Natural killer cell (primary cell): Measurements from ENCODE around the gene ZNF185. TPM values are rescaled to one million over a fixed set of nuclear protein-coding genes. Genes with fewer than 3 reads are reported as not detected.
A peak's percentile ranks its signal among the peaks of the same experiment; 100 is the strongest.

Source experiments
- ATAC-seq, 3 donors: fragments of 150-1000 bp in 2 of 3; fragments of 200-7000 bp in 1 of 3; cut with Tn5 transposase; 1 replicate in 1 of 3; 2 replicates in 2 of 3; pipeline ENCODE4 v1.10.0; 2021; ENCODE audit warnings: mild to moderate bottlenecking in 2 of 3, moderate library complexity in 2 of 3
- DNase-seq, 2 donors: peaks; one replicate each; pipeline versions ENCODE4 v3.0.0 to v3.0.0-alpha.2; 2013 to 2021; ENCODE audit warnings: mixed read lengths in 1 of 2
- H3K27ac ChIP-seq: one replicate; pipeline ENCODE4 v1.5.1; 2013; ENCODE audit warnings: mild to moderate bottlenecking, low read length
- H3K27me3 ChIP-seq: one replicate; pipeline ENCODE4 v1.6.1; 2013; ENCODE audit warnings: low read length; ENCODE audit not compliant: control insufficient read depth, insufficient read depth
- H3K36me3 ChIP-seq: one replicate; pipeline ENCODE4 v1.6.1; 2013; ENCODE audit warnings: low read length; ENCODE audit not compliant: control insufficient read depth, insufficient read depth
- H3K4me1 ChIP-seq: one replicate; pipeline ENCODE4 v1.6.1; 2013; ENCODE audit warnings: low read length; ENCODE audit not compliant: control insufficient read depth, insufficient read depth
- H3K4me3 ChIP-seq: one replicate; pipeline ENCODE4 v1.5.1; 2013; ENCODE audit warnings: low read length
- H3K9me3 ChIP-seq: one replicate; pipeline ENCODE4 v1.6.1; 2013; ENCODE audit warnings: low read length; ENCODE audit not compliant: control insufficient read depth, insufficient read depth
- H3K27ac Mint-ChIP-seq, 2 donors: one replicate each; pipeline ENCODE4 v1.8.0; 2022; ENCODE audit warnings: mild to moderate bottlenecking in 2 of 2, mixed read lengths in 2 of 2, moderate library complexity in 1 of 2
- H3K27me3 Mint-ChIP-seq, 2 donors: one replicate each; pipeline ENCODE4 v1.8.0; 2022; ENCODE audit warnings: low read depth in 2 of 2, mixed read lengths in 2 of 2
- H3K36me3 Mint-ChIP-seq: one replicate; pipeline ENCODE4 v1.8.0; 2022; ENCODE audit warnings: mixed read lengths
- H3K4me1 Mint-ChIP-seq, 2 donors: one replicate each; pipeline ENCODE4 v1.8.0; 2022; ENCODE audit warnings: mixed read lengths in 2 of 2
- H3K4me3 Mint-ChIP-seq: one replicate; pipeline ENCODE4 v1.8.0; 2022; ENCODE audit warnings: mild to moderate bottlenecking, moderate library complexity, mixed read lengths
- H3K9me3 Mint-ChIP-seq, 2 donors: one replicate each; pipeline ENCODE4 v1.8.0; 2022; ENCODE audit warnings: mixed read lengths in 2 of 2
- WGBS: methylation state at CpG from one replicate; pipeline ENCODE4 v1.1.7; 2013; ENCODE audit warnings: missing lambda C conversion rate; ENCODE audit not compliant: insufficient coverage; 5-methylcytosine and 5-hydroxymethylcytosine counted together
- intact Hi-C: fragments of 100-400 bp; cut with micrococcal nuclease; formaldehyde crosslinking; loops from one replicate; pipeline ENCODE4 v1.14.2; 2022
- total RNA-seq, 4 donors: library from RNA; stranded (reverse); fragments of 120-200 nt in 1 of 4; gene quantifications; one replicate each; pipeline versions ENCODE4 v1.2.3 to v1.2.4, GENCODE V29; 2013 to 2022
- TF ChIP-seq, protein P1 (sequence below): fragments of 200-600 bp; IDR thresholded peaks from one replicate; pipeline ENCODE4 v1.8.0; 2022; ENCODE audit warnings: antibody characterized with exemption

Gene ZNF185
- total RNA-seq, 3 donors from 2014 or later (not counting 1 experiment from before 2014, with no cell fraction given), result 1.9 to 12.4 (median 6.5) TPM

DNA sequence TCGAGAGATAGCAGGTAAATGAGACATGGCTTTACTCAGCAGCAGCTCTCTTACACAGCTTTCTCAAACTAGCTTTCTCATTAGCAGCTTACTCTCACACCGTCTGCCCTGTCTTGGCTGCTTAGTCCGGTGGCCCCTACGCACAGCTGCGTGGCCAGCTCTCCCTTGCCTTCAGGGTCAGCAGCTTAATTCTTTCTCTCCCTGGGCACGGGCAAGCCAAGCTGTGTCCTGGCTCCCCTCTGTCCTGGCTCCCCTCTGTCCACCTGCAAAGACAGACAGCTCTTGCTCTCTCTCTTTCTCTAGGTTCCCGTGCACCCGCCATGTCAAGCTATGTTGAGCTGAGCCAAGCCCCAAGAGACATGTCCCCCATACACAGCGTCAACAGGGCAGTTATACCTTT, 39.4 kb downstream of the ZNF185 start:
- Histone ChIP-seq H3K27me3 (no peaks in the 10 kb centered on the region), H3K4me1 (peaks cover 10% of the 10 kb centered on the region), H3K36me3 (no peaks in the 10 kb centered on the region), H3K27ac (no peak overlapping the region), H3K9me3 (no peaks in the 10 kb centered on the region), H3K4me3 (no peak overlapping the region)
- H3K4me1 Mint-ChIP-seq, result peaks cover 5 to 8% of the 10 kb centered on the region in 2 donors
- ATAC-seq, result no peak
- no peaks in the 10 kb centered on the region for H3K9me3 Mint-ChIP-seq
- WGBS, result 93% methylated on average over 8 of the region's 9 CpGs
- no peaks in the 10 kb centered on the region for H3K36me3 Mint-ChIP-seq
- TF ChIP-seq, protein P1, sequence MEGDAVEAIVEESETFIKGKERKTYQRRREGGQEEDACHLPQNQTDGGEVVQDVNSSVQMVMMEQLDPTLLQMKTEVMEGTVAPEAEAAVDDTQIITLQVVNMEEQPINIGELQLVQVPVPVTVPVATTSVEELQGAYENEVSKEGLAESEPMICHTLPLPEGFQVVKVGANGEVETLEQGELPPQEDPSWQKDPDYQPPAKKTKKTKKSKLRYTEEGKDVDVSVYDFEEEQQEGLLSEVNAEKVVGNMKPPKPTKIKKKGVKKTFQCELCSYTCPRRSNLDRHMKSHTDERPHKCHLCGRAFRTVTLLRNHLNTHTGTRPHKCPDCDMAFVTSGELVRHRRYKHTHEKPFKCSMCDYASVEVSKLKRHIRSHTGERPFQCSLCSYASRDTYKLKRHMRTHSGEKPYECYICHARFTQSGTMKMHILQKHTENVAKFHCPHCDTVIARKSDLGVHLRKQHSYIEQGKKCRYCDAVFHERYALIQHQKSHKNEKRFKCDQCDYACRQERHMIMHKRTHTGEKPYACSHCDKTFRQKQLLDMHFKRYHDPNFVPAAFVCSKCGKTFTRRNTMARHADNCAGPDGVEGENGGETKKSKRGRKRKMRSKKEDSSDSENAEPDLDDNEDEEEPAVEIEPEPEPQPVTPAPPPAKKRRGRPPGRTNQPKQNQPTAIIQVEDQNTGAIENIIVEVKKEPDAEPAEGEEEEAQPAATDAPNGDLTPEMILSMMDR, result no peak
- H3K4me3 Mint-ChIP-seq, result no peak overlapping the region
- peaks cover 6 to 16% of the 10 kb centered on the region in 2 donors for H3K27me3 Mint-ChIP-seq
- intact Hi-C loops, result no loop called here
- no peak for DNase-seq
- no peak overlapping the region for H3K27ac Mint-ChIP-seq

GRCh38 chrX:152941328-152942076, 43.6 kb downstream of the ZNF185 start:
- Mint-ChIP-seq H3K4me1 (peaks cover 5 to 8% of the 10 kb centered on the region in 2 donors), H3K27me3 (peaks cover 0 to 6% of the 10 kb centered on the region in 2 donors), H3K9me3 (no peaks in the 10 kb centered on the region), H3K4me3 (peak overlapping the region; percentile 80), H3K36me3 (no peaks in the 10 kb centered on the region), H3K27ac (peak overlapping the region; percentile 83 to 90)
- intact Hi-C loops, result loop anchor here (1.0 to 5.0 kb wide), 2 partner anchors 566 to 726 kb away; no protein-coding TSS in a partner anchor
- TF ChIP-seq, protein P1, result peak; percentile 73
- Histone ChIP-seq H3K27ac (peak overlapping the region; percentile 82), H3K9me3 (no peaks in the 10 kb centered on the region), H3K36me3 (no peaks in the 10 kb centered on the region), H3K4me1 (peaks cover 11% of the 10 kb centered on the region), H3K27me3 (no peaks in the 10 kb centered on the region), H3K4me3 (peak overlapping the region; percentile 49)
- DNase-seq (peak; percentile 86 to 95), ATAC-seq (peak; percentile 97 to 98 (median 98))
- WGBS, result under 1% methylated on average over 70 of the region's 70 CpGs

GRCh38 chrX:152942077-152942442, 44.2 kb downstream of the ZNF185 start:
- 33% methylated on average over 5 of the region's 11 CpGs for WGBS
- no peaks in the 10 kb centered on the region for H3K9me3 ChIP-seq
- H3K36me3 Mint-ChIP-seq, result no peaks in the 10 kb centered on the region
- H3K36me3 ChIP-seq, result no peaks in the 10 kb centered on the region
- ATAC-seq, result no peak
- intact Hi-C loops, result loop anchor here (5.0 kb wide), 1 partner anchor 725 kb away; no protein-coding TSS in a partner anchor
- peak overlapping the region; percentile 45 for H3K4me3 ChIP-seq
- no peak for DNase-seq
- H3K27ac Mint-ChIP-seq, result peak overlapping the region; percentile 83 to 90
- H3K4me1 Mint-ChIP-seq, result peaks cover 5 to 8% of the 10 kb centered on the region in 2 donors
- TF ChIP-seq, protein P1, result no peak
- H3K4me3 Mint-ChIP-seq, result peak overlapping the region; percentile 55
- H3K4me1 ChIP-seq, result peaks cover 11% of the 10 kb centered on the region
- H3K27ac ChIP-seq, result peak overlapping the region; percentile 82
- peaks cover 0 to 6% of the 10 kb centered on the region in 2 donors for H3K27me3 Mint-ChIP-seq
- no peaks in the 10 kb centered on the region for H3K9me3 Mint-ChIP-seq
- H3K27me3 ChIP-seq, result no peaks in the 10 kb centered on the region
